K562 (cell line): ENCODE data around the gene FARP1. TPM values are rescaled to one million over a fixed set of nuclear protein-coding genes. Genes with fewer than 3 reads are reported as not detected.

Experiments used
- ATAC-seq: fragments of 200-7000 bp; cut with Tn5 transposase; 3 replicates; pipeline ENCODE4 v1.9.1; 2020; ENCODE audit warnings: moderate library complexity
- BruUV-seq: library from RNA; stranded (reverse); fragments of 400-500 nt; replicated peaks from 2 replicates; lab custom pipeline; 2021; lab: Mats Ljungman, UMichigan
- CTCF ChIA-PET: fragments of 300-600 bp; formaldehyde crosslinking; extraction: SDS; loops from one replicate; lab custom pipeline; 2021; ENCODE audit warnings: low intra/inter-chr PET ratio; lab: Yijun Ruan, JAX
- POLR2A ChIA-PET: fragments of 300-600, 350-650 bp; sonication (Branson Sonifier 250); formaldehyde crosslinking; extraction: SDS; loops from one replicate; lab custom pipeline; 2021; ENCODE audit warnings: antibody characterized with exemption, inconsistent platforms; lab: Yijun Ruan, JAX
- DNase-seq, 4 experiments: peaks; one replicate each; pipeline versions ENCODE4 v3.0.0 to v3.0.0-alpha.2; 2011 to 2018; ENCODE audit warnings: low spot score in 3 of 4, mixed read lengths in 3 of 4; ENCODE audit errors: extremely low read depth in 1 of 4
- FAIRE-seq: peaks from 2 replicates; lab custom pipeline; 2011; peaks lifted over from hg19 to GRCh38; lab: Jason Lieb, UNC
- H2AFZ ChIP-seq: 2 replicates; pipeline ENCODE4 v1.6.0; 2011; ENCODE audit warnings: low read depth, low read length, control low read depth, inconsistent platforms
- H3K27ac ChIP-seq: fragments of 200-600 bp; 3 replicates; pipeline ENCODE4 v1.8.0; 2011; ENCODE audit warnings: low read depth, mild to moderate bottlenecking, control low read depth, inconsistent platforms, low read length, moderate library complexity, mixed read lengths; ENCODE audit errors: extremely low read depth
- H3K27me3 ChIP-seq, 2 experiments: fragments of 300-600 bp in 1 of 2; 2 replicates in 1 of 2; 3 replicates in 1 of 2; pipeline versions ENCODE4 v1.6.0 to v1.8.0; 2011; ENCODE audit warnings: inconsistent platforms in 2 of 2, low read length in 2 of 2, mild to moderate bottlenecking in 1 of 2, mixed read lengths in 1 of 2, moderate library complexity in 1 of 2; ENCODE audit not compliant: control insufficient read depth in 2 of 2, insufficient read depth in 2 of 2
- H3K36me3 ChIP-seq: fragments of 300-600 bp; 3 replicates; pipeline ENCODE4 v1.8.0; 2011; ENCODE audit warnings: mild to moderate bottlenecking, low read length, inconsistent platforms; ENCODE audit not compliant: control insufficient read depth, insufficient read depth
- H3K4me1 ChIP-seq, 2 experiments: fragments of 200-600 bp in 1 of 2; replicated peaks in 1 of 2; 2 replicates in 1 of 2; 3 replicates in 1 of 2; pipeline versions ENCODE4 v1.5.1 to v1.8.0; 2011; ENCODE audit warnings: inconsistent platforms in 2 of 2, low read length in 2 of 2, mild to moderate bottlenecking in 1 of 2, mixed read lengths in 1 of 2, moderate library complexity in 1 of 2; ENCODE audit not compliant: control insufficient read depth in 2 of 2, insufficient read depth in 2 of 2
- H3K4me2 ChIP-seq: 2 replicates; pipeline ENCODE4 v1.6.1; 2011; ENCODE audit warnings: low read length, control low read depth, inconsistent platforms, mixed read lengths; ENCODE audit not compliant: insufficient read depth
- H3K4me3 ChIP-seq: fragments of 200-600 bp; sonication (generic), shearing (Covaris generic); 2 replicates; pipeline ENCODE4 v1.5.1; 2016; ENCODE audit warnings: control low read depth, inconsistent platforms
- H3K79me2 ChIP-seq: fragments of 200-600 bp; 3 replicates; pipeline ENCODE4 v1.8.0; 2011; ENCODE audit warnings: low read length, inconsistent platforms; ENCODE audit not compliant: control insufficient read depth, insufficient read depth
- H3K9ac ChIP-seq, 2 experiments: 2 replicates each; pipeline versions ENCODE4 v1.6.0 to v1.6.1; 2011; ENCODE audit warnings: low read depth in 2 of 2, low read length in 2 of 2, control low read depth in 1 of 2, inconsistent platforms in 1 of 2, mild to moderate bottlenecking in 1 of 2, mixed read lengths in 1 of 2; ENCODE audit not compliant: insufficient read depth in 1 of 2
- H3K9me1 ChIP-seq: one replicate; pipeline ENCODE4 v1.6.0; 2011; ENCODE audit warnings: inconsistent platforms, mild to moderate bottlenecking, low read length, moderate library complexity; ENCODE audit not compliant: control insufficient read depth, insufficient read depth
- H3K9me3 ChIP-seq: replicated peaks from 2 replicates; pipeline ENCODE4 v1.5.1; 2011; ENCODE audit warnings: low read depth, low read length, inconsistent platforms; ENCODE audit not compliant: control insufficient read depth, insufficient read depth
- H4K20me1 ChIP-seq: replicated peaks from 2 replicates; pipeline ENCODE4 v1.6.1; 2011; ENCODE audit warnings: low read length, inconsistent platforms, mixed read lengths; ENCODE audit not compliant: control insufficient read depth, insufficient read depth
- CREM ChIP-seq: IDR thresholded peaks from 2 replicates; pipeline ENCODE4 v1.6.1; 2014; ENCODE audit warnings: antibody characterized with exemption, low read depth
- DIDO1 ChIP-seq: fragments of 450-650 bp; IDR thresholded peaks from 2 replicates; pipeline ENCODE4 v1.6.1; 2016; ENCODE audit warnings: low read depth, missing biosample characterization, missing genetic modification characterization
- NFIX ChIP-seq: fragments of 250-450 bp; sonication (Bioruptor Pico); IDR thresholded peaks from 2 replicates; pipeline ENCODE4 v1.4.0; 2020; ENCODE audit warnings: low read depth, mild to moderate bottlenecking, moderate library complexity
- RBM25 ChIP-seq: fragments of 200-400 bp; formaldehyde crosslinking; IDR thresholded peaks from 2 replicates; pipeline ENCODE4 v1.6.1; 2018; ENCODE audit warnings: low read length, low read depth, moderate library complexity; ENCODE audit not compliant: severe bottlenecking
- WGBS: fragments of 100-300 bp; shearing (Covaris generic); methylation state at CpG from one replicate; pipeline ENCODE4 v1.1.6; 2016; ENCODE audit warnings: low coverage, mixed read lengths; ENCODE audit not compliant: insufficient coverage; ENCODE audit errors: missing lambda C conversion rate; 5-methylcytosine and 5-hydroxymethylcytosine counted together
- in situ Hi-C: fragments of 300-500 bp; cut with MboI; formaldehyde crosslinking; loops from 4 replicates; pipeline ENCODE4 v1.15.0; 2018; ENCODE audit warnings: inconsistent platforms, mixed read lengths
- intact Hi-C: fragments of 100-400 bp; cut with micrococcal nuclease; formaldehyde crosslinking; loops from 2 replicates; pipeline ENCODE4 v1.14.2; 2022
- polyA plus RNA-seq, 8 experiments: library from polyadenylated mRNA; depleted of rRNA in 4 of 8; stranded (reverse) in 5 of 8; unstranded in 3 of 8; fragments of >200 nt; fragmentation: Nextera tagmentation in 2 of 8; fragmentation: Illumina TruSeq in 1 of 8; extraction: Ambion mirVana in 2 of 8; extraction: Trizol in 1 of 8; gene quantifications; 2 replicates each; pipeline versions ENCODE4 v1.2.1 to v1.2.3, GENCODE V29; 2011 to 2014; ENCODE audit warnings: inconsistent platforms in 1 of 8, missing spikeins in 1 of 8
- total RNA-seq, 7 experiments: library from RNA; depleted of rRNA in 6 of 7; stranded (reverse); fragments of >200 nt in 6 of 7; fragmentation: Illumina TruSeq in 2 of 7; extraction: Trizol in 2 of 7; gene quantifications; 2 replicates each; pipeline versions ENCODE4 v1.2.1 to v1.2.3, GENCODE V29; 2011 to 2021; ENCODE audit warnings: low replicate concordance in 1 of 7
- TF ChIP-seq, protein P1 (sequence below): IDR thresholded peaks from 2 replicates; pipeline ENCODE4 v1.6.1; 2011; ENCODE audit warnings: borderline replicate concordance, low read depth, mild to moderate bottlenecking, moderate library complexity, low read length; ENCODE audit not compliant: insufficient read depth, poor library complexity, severe bottlenecking

FARP1 gene
- total and polyA plus RNA-seq, 9 of the 15 experiments (the other 6 are each of a cell fraction or from before 2014, with no cell fraction given), result 0.03 to 0.29 (median 0.05) TPM; not detected in 3

GRCh38 chr13:98118865-98119264 lies 24.0 kb upstream of the FARP1 start:
- Histone ChIP-seq H3K27ac (no peak overlapping the region), H3K27me3 (no peaks in the 10 kb centered on the region; a peak in 1 of 5 replicates), H3K4me2 (no peak overlapping the region), H3K4me3 (no peak overlapping the region), H3K9me3 (no peaks in the 10 kb centered on the region), H3K9ac (no peak overlapping the region), H3K36me3 (no peaks in the 10 kb centered on the region), H3K79me2 (no peaks in the 10 kb centered on the region), H3K4me1 (no peaks in the 10 kb centered on the region), H3K9me1 (no peaks in the 10 kb centered on the region), H2AFZ (no peak overlapping the region), H4K20me1 (no peaks in the 10 kb centered on the region)
- DNase-seq, result no peak
- ATAC-seq, result no peak
- intact Hi-C loops (no loop called here), in situ Hi-C loops (no loop called here)
- FAIRE-seq, result no peak
- ChIA-PET CTCF (no interaction called here), POLR2A (interaction anchor here (0.6 kb wide), 1 partner anchor 307 kb away, joined by 3 read pairs; no protein-coding TSS in a partner anchor)
- no peak for TF ChIP-seq DIDO1
- no TSS peak for BruUV-seq

DNA sequence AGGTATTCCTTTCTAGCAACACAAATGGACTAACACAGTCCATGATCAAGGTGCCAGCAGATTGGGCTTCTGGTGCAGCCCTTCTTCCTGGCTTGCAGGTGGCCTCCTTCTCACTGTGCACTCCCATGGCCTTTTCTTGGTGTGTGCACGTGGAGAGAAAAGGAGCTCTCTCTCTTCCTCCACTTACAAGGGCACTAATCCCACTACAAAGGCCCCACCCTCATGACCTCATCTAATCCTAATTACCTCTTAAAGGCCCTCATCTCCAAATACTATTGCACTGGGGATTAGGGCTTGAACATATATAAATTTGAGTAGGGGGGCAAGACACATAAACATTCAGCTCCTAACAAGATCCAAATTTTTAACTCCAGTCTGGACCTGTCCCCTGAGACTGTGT lies 19.7 kb upstream of the FARP1 start:
- POLR2A ChIA-PET, result no interaction called here
- no peak overlapping the region for H3K4me2 ChIP-seq
- ATAC-seq (no peak), DNase-seq (no peak), FAIRE-seq (no peak)
- H3K79me2 ChIP-seq, result no peaks in the 10 kb centered on the region
- H3K36me3 ChIP-seq, result no peaks in the 10 kb centered on the region
- TF ChIP-seq, protein P1, sequence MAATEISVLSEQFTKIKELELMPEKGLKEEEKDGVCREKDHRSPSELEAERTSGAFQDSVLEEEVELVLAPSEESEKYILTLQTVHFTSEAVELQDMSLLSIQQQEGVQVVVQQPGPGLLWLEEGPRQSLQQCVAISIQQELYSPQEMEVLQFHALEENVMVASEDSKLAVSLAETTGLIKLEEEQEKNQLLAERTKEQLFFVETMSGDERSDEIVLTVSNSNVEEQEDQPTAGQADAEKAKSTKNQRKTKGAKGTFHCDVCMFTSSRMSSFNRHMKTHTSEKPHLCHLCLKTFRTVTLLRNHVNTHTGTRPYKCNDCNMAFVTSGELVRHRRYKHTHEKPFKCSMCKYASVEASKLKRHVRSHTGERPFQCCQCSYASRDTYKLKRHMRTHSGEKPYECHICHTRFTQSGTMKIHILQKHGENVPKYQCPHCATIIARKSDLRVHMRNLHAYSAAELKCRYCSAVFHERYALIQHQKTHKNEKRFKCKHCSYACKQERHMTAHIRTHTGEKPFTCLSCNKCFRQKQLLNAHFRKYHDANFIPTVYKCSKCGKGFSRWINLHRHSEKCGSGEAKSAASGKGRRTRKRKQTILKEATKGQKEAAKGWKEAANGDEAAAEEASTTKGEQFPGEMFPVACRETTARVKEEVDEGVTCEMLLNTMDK, result no peak
- no peak for TF ChIP-seq RBM25
- no peak for TF ChIP-seq NFIX
- TF ChIP-seq CREM, result no peak
- CTCF ChIA-PET, result no interaction called here
- no CpG with 5 or more reads among the region's 1 CpG for WGBS
- no peak overlapping the region for H3K27ac ChIP-seq
- H3K9me3 ChIP-seq, result no peaks in the 10 kb centered on the region
- H3K4me1 ChIP-seq, result no peaks in the 10 kb centered on the region
- intact Hi-C loops, result no loop called here
- H3K9ac ChIP-seq, result no peak overlapping the region
- no peak overlapping the region for H3K4me3 ChIP-seq
- no peak overlapping the region for H2AFZ ChIP-seq
- no peaks in the 10 kb centered on the region; a peak in 1 of 5 replicates for H3K27me3 ChIP-seq
- no peaks in the 10 kb centered on the region for H3K9me1 ChIP-seq
- no TSS peak for BruUV-seq
- H4K20me1 ChIP-seq, result no peaks in the 10 kb centered on the region
- in situ Hi-C loops, result no loop called here
